Measurements from ENCODE around the gene DNAH3.
"Not testable (repeated sequence)": the region's sequence is repeated elsewhere in the genome, so short reads cannot be mapped to it uniquely, and the experiment has no call there.

DNAH3 gene

DNA sequence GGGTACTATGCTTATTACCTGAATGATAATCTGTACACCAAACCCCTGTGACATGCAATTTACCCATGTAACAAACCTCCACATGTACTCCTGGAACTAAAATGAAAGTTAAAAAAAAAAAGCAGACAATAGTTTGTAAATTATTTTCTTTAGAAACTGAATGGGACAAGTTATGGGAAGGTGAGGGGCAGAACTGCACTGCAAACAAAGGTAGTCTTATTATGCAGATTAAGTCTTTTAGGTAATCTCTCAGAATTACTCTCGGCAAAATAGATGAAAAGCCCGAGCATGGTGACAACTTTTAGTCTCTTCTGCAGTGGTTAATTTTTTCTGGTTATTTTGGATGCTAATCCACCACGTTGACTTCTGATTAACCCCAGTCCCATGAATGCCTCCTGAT lies 33.3 kb upstream of the DNAH3 start:
- TF ChIP-seq, protein P1, sequence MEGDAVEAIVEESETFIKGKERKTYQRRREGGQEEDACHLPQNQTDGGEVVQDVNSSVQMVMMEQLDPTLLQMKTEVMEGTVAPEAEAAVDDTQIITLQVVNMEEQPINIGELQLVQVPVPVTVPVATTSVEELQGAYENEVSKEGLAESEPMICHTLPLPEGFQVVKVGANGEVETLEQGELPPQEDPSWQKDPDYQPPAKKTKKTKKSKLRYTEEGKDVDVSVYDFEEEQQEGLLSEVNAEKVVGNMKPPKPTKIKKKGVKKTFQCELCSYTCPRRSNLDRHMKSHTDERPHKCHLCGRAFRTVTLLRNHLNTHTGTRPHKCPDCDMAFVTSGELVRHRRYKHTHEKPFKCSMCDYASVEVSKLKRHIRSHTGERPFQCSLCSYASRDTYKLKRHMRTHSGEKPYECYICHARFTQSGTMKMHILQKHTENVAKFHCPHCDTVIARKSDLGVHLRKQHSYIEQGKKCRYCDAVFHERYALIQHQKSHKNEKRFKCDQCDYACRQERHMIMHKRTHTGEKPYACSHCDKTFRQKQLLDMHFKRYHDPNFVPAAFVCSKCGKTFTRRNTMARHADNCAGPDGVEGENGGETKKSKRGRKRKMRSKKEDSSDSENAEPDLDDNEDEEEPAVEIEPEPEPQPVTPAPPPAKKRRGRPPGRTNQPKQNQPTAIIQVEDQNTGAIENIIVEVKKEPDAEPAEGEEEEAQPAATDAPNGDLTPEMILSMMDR (IDR thresholded peaks at IDR 0.05; ENCODE audit: low read depth, low read length, missing control alignments), result no peak
- no peak for DNase-seq (ENCODE audit: extremely low read depth, low read depth)
- no peak overlapping the region for H3K4me3 ChIP-seq (replicated peaks; ENCODE audit: low read depth, low read length)

DNA sequence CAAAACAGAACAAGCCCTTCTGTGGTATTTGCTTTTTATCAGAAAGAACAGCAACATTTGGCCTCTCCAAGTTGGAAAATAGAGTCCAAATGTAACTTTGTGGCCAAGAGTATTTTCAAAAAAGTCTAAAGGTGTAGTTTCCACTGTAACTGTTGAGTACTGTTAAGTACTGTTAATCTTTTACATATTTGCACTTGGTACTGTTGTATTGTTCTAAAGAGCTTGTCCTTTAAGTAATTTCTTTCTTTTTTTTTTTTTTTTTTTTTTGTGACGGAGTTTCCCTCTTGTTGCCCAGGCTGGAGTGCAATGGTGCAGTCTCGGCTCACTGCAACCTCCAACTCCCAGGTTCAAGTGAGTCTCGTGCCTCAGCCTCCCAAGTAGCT lies 29.3 kb upstream of the DNAH3 start:
- DNase-seq (ENCODE audit: extremely low read depth, low read depth), result no peak
- TF ChIP-seq, protein P1 (IDR thresholded peaks at IDR 0.05; ENCODE audit: low read depth, low read length, missing control alignments), result no peak
- H3K4me3 ChIP-seq (replicated peaks; ENCODE audit: low read depth, low read length), result no peak overlapping the region

DNA sequence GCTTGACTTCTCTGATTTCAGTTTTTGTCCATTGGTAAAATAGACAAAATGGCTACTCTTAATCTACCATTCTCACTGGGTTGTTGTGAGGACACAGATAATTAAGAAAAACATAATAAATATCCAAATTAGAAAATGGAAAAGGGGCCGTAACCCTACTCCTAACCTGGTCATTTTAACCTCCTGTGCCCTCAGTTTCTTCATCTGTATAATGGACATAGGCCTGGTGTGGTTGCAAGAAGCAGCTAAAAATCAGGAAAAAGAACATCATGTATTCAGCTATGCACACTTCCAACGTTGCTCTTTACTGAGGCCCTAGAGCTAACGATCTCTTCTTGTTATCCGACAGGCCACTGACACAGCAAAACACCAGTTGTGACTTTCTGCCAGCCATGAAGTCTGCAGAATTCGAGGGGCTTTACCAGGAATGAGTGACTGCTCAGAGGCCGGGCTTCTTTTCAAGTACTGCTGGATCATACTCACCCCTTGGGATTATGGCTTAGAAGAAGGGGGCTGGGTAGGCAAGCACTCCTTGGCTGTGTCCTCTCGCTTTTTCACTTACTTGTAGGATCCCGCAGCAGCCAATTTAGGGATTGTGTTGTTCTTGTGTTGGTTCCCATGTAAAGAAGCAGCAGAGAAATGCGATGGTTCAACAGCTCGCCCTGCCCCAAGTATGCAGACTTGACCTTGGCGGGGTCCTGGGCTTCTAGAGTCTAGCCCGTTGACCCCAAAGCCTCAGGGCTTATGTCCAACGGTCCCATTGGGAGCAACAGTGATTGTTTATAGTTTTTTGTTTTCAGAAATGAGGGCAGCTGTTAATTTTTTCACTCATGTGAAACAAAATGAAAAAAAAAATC lies 28.7 kb upstream of the DNAH3 start:
- H3K4me3 ChIP-seq (replicated peaks; ENCODE audit: low read depth, low read length), result no peak overlapping the region
- DNase-seq (ENCODE audit: extremely low read depth, low read depth), result no peak
- TF ChIP-seq, protein P1 (IDR thresholded peaks at IDR 0.05; ENCODE audit: low read depth, low read length, missing control alignments), result no peak

DNA sequence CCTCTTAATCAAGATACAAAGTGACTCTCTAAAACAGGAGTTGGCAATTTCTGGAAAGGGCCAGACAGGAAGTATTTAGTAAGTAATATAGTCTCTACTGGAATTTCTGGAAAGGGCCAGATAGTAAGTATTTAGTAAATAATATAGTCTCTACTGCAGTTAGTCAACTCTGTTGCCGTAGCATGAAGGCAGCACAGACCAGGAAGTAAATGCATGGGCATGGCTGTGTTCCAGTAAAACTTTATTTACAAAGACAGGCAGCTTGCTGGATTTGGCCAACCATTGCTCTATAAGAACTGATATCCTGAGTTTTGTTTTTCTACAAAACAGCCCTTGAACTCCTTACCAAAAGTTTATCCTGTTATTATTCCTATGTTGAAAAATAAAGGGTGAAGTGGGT lies 24.8 kb upstream of the DNAH3 start:
- DNase-seq (ENCODE audit: extremely low read depth, low read depth), result no peak
- H3K4me3 ChIP-seq (replicated peaks; ENCODE audit: low read depth, low read length), result no peak overlapping the region
- TF ChIP-seq, protein P1 (IDR thresholded peaks at IDR 0.05; ENCODE audit: low read depth, low read length, missing control alignments), result no peak

DNA sequence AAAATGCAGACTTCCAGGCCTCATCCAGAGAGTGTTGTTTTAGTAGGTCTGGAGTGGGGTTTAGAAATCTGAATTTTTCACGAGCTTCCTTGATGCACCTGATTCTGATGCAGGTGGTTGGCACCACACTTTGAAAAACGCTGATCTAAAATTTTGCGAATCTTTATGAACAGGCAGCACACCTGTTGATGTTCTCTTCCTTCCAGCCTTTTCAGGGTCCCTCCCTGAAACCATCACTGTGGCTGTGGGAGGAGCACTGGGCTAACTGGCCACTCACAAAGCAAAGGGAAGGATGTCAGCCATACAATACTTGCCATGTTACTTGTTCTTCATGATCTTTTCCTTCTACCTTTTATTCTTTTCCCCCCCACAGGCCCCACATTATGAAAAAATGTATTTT lies 22.0 kb upstream of the DNAH3 start:
- no peak overlapping the region for H3K4me3 ChIP-seq (replicated peaks; ENCODE audit: low read depth, low read length)
- TF ChIP-seq, protein P1 (IDR thresholded peaks at IDR 0.05; ENCODE audit: low read depth, low read length, missing control alignments), result no peak
- DNase-seq (ENCODE audit: extremely low read depth, low read depth), result no peak

DNA sequence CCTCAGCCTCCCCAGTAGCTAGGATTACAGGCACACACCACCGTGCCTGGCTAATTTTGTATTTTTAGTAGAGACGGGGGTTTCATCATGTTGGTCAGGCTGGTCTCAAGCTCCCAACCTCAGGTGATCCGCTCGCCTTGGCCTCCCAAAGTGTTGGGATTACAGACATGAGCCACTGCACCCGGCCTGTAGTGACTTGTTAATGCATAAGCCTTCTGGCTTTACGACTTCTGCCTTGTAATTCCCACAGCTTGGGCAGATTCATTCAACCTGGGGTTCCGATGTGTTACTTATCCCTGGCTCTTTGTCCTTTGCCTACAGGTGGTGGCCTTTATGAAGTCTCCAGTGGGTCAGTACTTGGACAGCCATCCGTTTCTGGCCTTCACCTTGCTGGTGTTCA lies 19.5 kb upstream of the DNAH3 start:
- not testable (repeated sequence) for H3K4me3 ChIP-seq (replicated peaks; ENCODE audit: low read depth, low read length)

DNA sequence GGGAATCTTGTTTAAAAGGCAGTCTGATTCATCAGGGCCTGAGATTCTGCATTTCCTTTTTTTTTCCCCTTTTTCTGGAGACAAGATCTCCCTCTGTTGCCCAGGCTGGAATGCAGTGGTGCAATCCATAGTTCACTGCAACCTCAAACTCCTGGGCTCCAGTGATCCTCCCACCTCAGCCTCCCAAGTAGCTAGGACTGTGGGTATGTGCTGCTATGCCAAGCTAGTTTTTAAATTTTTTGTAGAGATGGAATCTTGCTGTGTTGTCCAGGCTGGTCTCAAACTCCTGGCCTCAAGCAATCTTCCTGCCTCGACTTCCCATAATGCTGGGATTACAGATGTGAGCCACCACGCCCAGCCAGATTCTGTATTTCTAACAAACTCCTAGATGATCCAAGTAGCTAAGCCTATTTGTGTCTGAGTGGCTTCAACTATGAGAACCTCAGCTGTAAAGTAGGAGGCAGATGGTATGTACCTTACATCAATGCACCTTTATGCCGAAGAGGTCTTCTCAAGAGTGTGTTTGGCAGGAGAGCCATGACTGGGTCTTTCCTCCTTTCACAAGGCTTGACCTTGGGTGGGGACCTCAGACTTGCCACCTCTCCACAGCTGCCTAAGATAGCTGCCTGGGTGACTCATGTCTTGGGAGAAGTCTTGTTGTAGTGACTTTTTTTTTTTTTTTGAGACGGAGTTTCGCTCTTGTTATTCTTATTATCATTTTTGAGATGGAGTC lies 18.8 kb upstream of the DNAH3 start:
- DNase-seq (ENCODE audit: extremely low read depth, low read depth), result no peak
- TF ChIP-seq, protein P1 (IDR thresholded peaks at IDR 0.05; ENCODE audit: low read depth, low read length, missing control alignments), result no peak

More for the DNA sequence above, 19.5 kb upstream of the DNAH3 start:
- not testable (repeated sequence) for DNase-seq (ENCODE audit: extremely low read depth, low read depth)

More for the DNA sequence above, 18.8 kb upstream of the DNAH3 start:
- H3K4me3 ChIP-seq (replicated peaks; ENCODE audit: low read depth, low read length), result no peak overlapping the region

All from HFF-Myc (cell line).